SK-N-SH (cell line): ENCODE data around the gene LMAN2. TPM values are rescaled to one million over a fixed set of nuclear protein-coding genes. Genes with fewer than 3 reads are reported as not detected.

ENCODE experiments used
- CTCF ChIA-PET: fragments of 300-600, 350-600 bp; formaldehyde crosslinking; extraction: SDS; loops from one replicate; lab custom pipeline; 2021; lab: Yijun Ruan, JAX
- POLR2A ChIA-PET: fragments of 350-600 bp; sonication (Branson Sonifier 250); formaldehyde crosslinking; extraction: SDS; loops from one replicate; lab custom pipeline; 2020; ENCODE audit warnings: antibody characterized with exemption, inconsistent platforms; lab: Yijun Ruan, JAX
- DNase-seq: peaks from one replicate; pipeline ENCODE4 v3.0.0; 2012
- H2AFZ ChIP-seq: fragments of 200-600 bp; sonication (generic); 2 replicates; pipeline ENCODE4 v1.8.1; 2016; ENCODE audit warnings: antibody characterized with exemption, mild to moderate bottlenecking, low read depth
- H3F3A ChIP-seq: fragments of 200-600 bp; sonication (generic); replicated peaks from 2 replicates; pipeline ENCODE3; 2016; ENCODE audit warnings: antibody characterized with exemption, mild to moderate bottlenecking; ENCODE audit not compliant: insufficient read depth
- H3K27ac ChIP-seq, 2 experiments: fragments of 200-500 bp in 1 of 2; fragments of 200-600 bp in 1 of 2; sonication (Bioruptor generic) in 1 of 2; sonication (generic), shearing (Covaris generic) in 1 of 2; 2 replicates each; pipeline versions ENCODE4 v1.5.1 to v1.6.1; 2014 to 2016; ENCODE audit warnings: low read depth in 2 of 2, inconsistent platforms in 1 of 2, low read length in 1 of 2, mild to moderate bottlenecking in 1 of 2, mixed read lengths in 1 of 2
- H3K27me3 ChIP-seq: fragments of 200-600 bp; sonication (generic), shearing (Covaris generic); 2 replicates; pipeline ENCODE4 v1.6.1; 2016; ENCODE audit warnings: mixed run types; ENCODE audit not compliant: insufficient read depth
- H3K36me3 ChIP-seq, 2 experiments: fragments of 200-500 bp in 1 of 2; fragments of 200-600 bp in 1 of 2; sonication (Bioruptor generic) in 1 of 2; sonication (generic) in 1 of 2; replicated peaks in 1 of 2; 2 replicates each; pipeline versions ENCODE3 to v1.5.1; 2014 to 2016; ENCODE audit warnings: low read length in 1 of 2, mild to moderate bottlenecking in 1 of 2; ENCODE audit not compliant: insufficient read depth in 2 of 2, control insufficient read depth in 1 of 2
- H3K4me1 ChIP-seq, 2 experiments: fragments of 200-500 bp in 1 of 2; fragments of 200-600 bp in 1 of 2; sonication (Bioruptor generic) in 1 of 2; sonication (generic), shearing (Covaris generic) in 1 of 2; 2 replicates each; pipeline versions ENCODE4 v1.5.1 to v1.6.1; 2014 to 2016; ENCODE audit warnings: low read depth in 1 of 2, low read length in 1 of 2, mixed run types in 1 of 2; ENCODE audit not compliant: insufficient read depth in 2 of 2, control insufficient read depth in 1 of 2
- H3K4me2 ChIP-seq: fragments of 200-600 bp; sonication (generic), shearing (Covaris generic); 2 replicates; pipeline ENCODE4 v1.6.1; 2017; ENCODE audit warnings: mixed run types
- H3K4me3 ChIP-seq, 2 experiments: fragments of 200-500 bp in 1 of 2; fragments of 200-600 bp in 1 of 2; sonication (Bioruptor generic) in 1 of 2; sonication (generic), shearing (Covaris generic) in 1 of 2; 2 replicates each; pipeline versions ENCODE4 v1.5.1 to v1.8.1; 2014 to 2016; ENCODE audit warnings: low read depth in 2 of 2, inconsistent platforms in 1 of 2, low read length in 1 of 2, mild to moderate bottlenecking in 1 of 2, mixed read lengths in 1 of 2, moderate library complexity in 1 of 2
- H3K79me2 ChIP-seq: fragments of 200-600 bp; sonication (generic); 2 replicates; pipeline ENCODE4 v1.8.1; 2017; ENCODE audit warnings: mild to moderate bottlenecking; ENCODE audit not compliant: insufficient read depth
- H3K9ac ChIP-seq: fragments of 200-600 bp; sonication (generic); 2 replicates; pipeline ENCODE4 v1.6.1; 2017; ENCODE audit warnings: mixed run types
- H3K9me2 ChIP-seq: fragments of 200-600 bp; sonication (generic); 2 replicates; pipeline ENCODE4 v1.6.1; 2017; ENCODE audit warnings: mixed run types
- H3K9me3 ChIP-seq: fragments of 200-600 bp; sonication (generic); 2 replicates; pipeline ENCODE4 v1.6.1; 2017; ENCODE audit warnings: mixed run types, mild to moderate bottlenecking, moderate library complexity
- H4K20me1 ChIP-seq: fragments of 200-600 bp; sonication (generic); 2 replicates; pipeline ENCODE4 v1.6.1; 2017; ENCODE audit warnings: mild to moderate bottlenecking, mixed run types; ENCODE audit not compliant: insufficient read depth
- CTCF ChIP-seq: fragments of 200-600 bp; sonication (generic); IDR thresholded peaks from 2 replicates; pipeline ENCODE4 v1.6.1; 2017; ENCODE audit warnings: antibody characterized with exemption, mild to moderate bottlenecking, moderate library complexity
- ELF1 ChIP-seq: IDR thresholded peaks from 2 replicates; pipeline ENCODE4 v1.4.0; 2012
- EP300 ChIP-seq, 2 experiments: IDR thresholded peaks; 2 replicates each; pipeline versions ENCODE4 v1.4.0 to v1.6.1; 2012; ENCODE audit warnings: borderline replicate concordance in 1 of 2, low read depth in 1 of 2, low read length in 1 of 2
- EZH2phosphoT487 ChIP-seq: fragments of 200-600 bp; sonication (generic); IDR thresholded peaks from 2 replicates; pipeline ENCODE4 v1.6.1; 2017; ENCODE audit warnings: low read depth, mixed run types, mild to moderate bottlenecking, antibody characterized with exemption, moderate library complexity, borderline replicate concordance
- FOSL2 ChIP-seq: IDR thresholded peaks from 2 replicates; pipeline ENCODE4 v1.4.0; 2012; ENCODE audit warnings: low read depth, mild to moderate bottlenecking, moderate library complexity, borderline replicate concordance
- FOXM1 ChIP-seq: IDR thresholded peaks from 2 replicates; pipeline ENCODE4 v1.4.0; 2012; ENCODE audit warnings: low read depth, mild to moderate bottlenecking
- GATA2 ChIP-seq: sonication (generic); formaldehyde crosslinking; IDR thresholded peaks from 2 replicates; pipeline ENCODE4 v1.5.0; 2020; ENCODE audit warnings: mild to moderate bottlenecking, missing genetic modification reagents
- IRF3 ChIP-seq: fragments of 150-350 bp; IDR thresholded peaks from 2 replicates; pipeline ENCODE4 v1.6.1; 2016; ENCODE audit warnings: mild to moderate bottlenecking, low read depth, low read length
- JUND ChIP-seq: IDR thresholded peaks from 2 replicates; pipeline ENCODE4 v1.4.0; 2012
- MEF2A ChIP-seq: IDR thresholded peaks from 2 replicates; pipeline ENCODE4 v1.4.0; 2012; ENCODE audit warnings: low read depth, borderline replicate concordance
- MXI1 ChIP-seq: IDR thresholded peaks from 2 replicates; pipeline ENCODE4 v1.6.1; 2012; ENCODE audit warnings: mild to moderate bottlenecking, low read depth, low read length, improper control_type of control experiment
- NFIC ChIP-seq: IDR thresholded peaks from 2 replicates; pipeline ENCODE4 v1.4.0; 2012; ENCODE audit warnings: borderline replicate concordance
- NRF1 ChIP-seq: IDR thresholded peaks from 2 replicates; pipeline ENCODE4 v1.6.1; 2012; ENCODE audit warnings: low read depth, mild to moderate bottlenecking, low read length
- POLR2AphosphoS5 ChIP-seq: IDR thresholded peaks from 2 replicates; pipeline ENCODE4 v1.6.1; 2012; ENCODE audit warnings: low read depth, low read length
- RCOR1 ChIP-seq: fragments of 150-350 bp; IDR thresholded peaks from 2 replicates; pipeline ENCODE4 v1.6.1; 2017; ENCODE audit warnings: antibody characterized with exemption, low read length
- RFX5 ChIP-seq: IDR thresholded peaks from 2 replicates; pipeline ENCODE4 v1.6.1; 2012; ENCODE audit warnings: mild to moderate bottlenecking, improper control_type of control experiment, low read length
- SIN3A ChIP-seq: IDR thresholded peaks from 2 replicates; pipeline ENCODE4 v1.6.1; 2012; ENCODE audit warnings: low read depth, mild to moderate bottlenecking, low read length, moderate library complexity, borderline replicate concordance
- TAF1 ChIP-seq: IDR thresholded peaks from 2 replicates; pipeline ENCODE4 v1.6.1; 2012; ENCODE audit warnings: low read depth, mild to moderate bottlenecking, low read length, moderate library complexity, borderline replicate concordance
- TCF12 ChIP-seq: IDR thresholded peaks from 2 replicates; pipeline ENCODE4 v1.4.0; 2012
- TEAD4 ChIP-seq: IDR thresholded peaks from 2 replicates; pipeline ENCODE4 v1.4.0; 2012; ENCODE audit warnings: mild to moderate bottlenecking, borderline replicate concordance; ENCODE audit not compliant: insufficient read depth
- USF1 ChIP-seq: IDR thresholded peaks from 2 replicates; pipeline ENCODE4 v1.4.0; 2012; ENCODE audit warnings: low read depth, borderline replicate concordance
- YY1 ChIP-seq: IDR thresholded peaks from 2 replicates; pipeline ENCODE4 v1.4.0; 2012; ENCODE audit warnings: low read depth, mild to moderate bottlenecking
- WGBS: methylation state at CpG from one replicate; pipeline ENCODE4 v1.1.6; 2017; ENCODE audit warnings: low lambda C conversion rate; 5-methylcytosine and 5-hydroxymethylcytosine counted together
- polyA plus RNA-seq, 3 experiments: library from polyadenylated mRNA; depleted of rRNA; stranded (reverse); fragments of >200 nt; gene quantifications; 2 replicates each; pipeline ENCODE4 v1.2.3, GENCODE V29; 2012
- TF ChIP-seq, protein P1 (sequence below): IDR thresholded peaks from 2 replicates; pipeline ENCODE4 v1.4.0; 2012; ENCODE audit warnings: low read depth
- TF ChIP-seq, protein P2 (sequence below): IDR thresholded peaks from 2 replicates; pipeline ENCODE4 v1.6.1; 2012; ENCODE audit warnings: mild to moderate bottlenecking, low read depth, low read length, moderate library complexity

The LMAN2 gene
- polyA plus RNA-seq, 1 of the 3 experiments (the other 2 are of a cell fraction), result 500 TPM

- peaks cover 5% of the 10 kb centered on the region for H3F3A ChIP-seq
- no peaks in the 10 kb centered on the region for H3K27me3 ChIP-seq
- H3K27ac ChIP-seq, result no peak overlapping the region
- peak; percentile 95 for DNase-seq
- H3K4me2 ChIP-seq, result no peak overlapping the region
- ChIA-PET CTCF (interaction anchor here (0.6 to 14.2 kb wide), 43 partner anchors 7 to 277 kb away, joined by 3 to 318 read pairs (median 5); partner anchors contain the start of genes DOK3, F12, GRK6 and LMAN2), POLR2A (interaction anchor here (1.0 to 3.6 kb wide), 5 partner anchors 13 to 110 kb away, joined by 3 to 22 read pairs (median 5); no protein-coding TSS in a partner anchor)
- no peak overlapping the region; a peak in 1 of 4 replicates for H3K4me3 ChIP-seq
- H4K20me1 ChIP-seq, result no peaks in the 10 kb centered on the region
- no peak overlapping the region for H3K9ac ChIP-seq
- no peaks in the 10 kb centered on the region for H3K9me2 ChIP-seq
- peaks cover 0 to 3% of the 10 kb centered on the region in 2 experiments; a peak in 1 of 4 replicates for H3K4me1 ChIP-seq
- peak overlapping the region; percentile 15; the same call in 1 of the 2 replicates for H2AFZ ChIP-seq
- H3K79me2 ChIP-seq, result no peaks in the 10 kb centered on the region
- H3K36me3 ChIP-seq, result no peaks in the 10 kb centered on the region
- no peaks in the 10 kb centered on the region for H3K9me3 ChIP-seq
- 30% methylated on average over 12 of the region's 13 CpGs for WGBS
- TF ChIP-seq MXI1, result peak; percentile 98
- TF ChIP-seq JUND, result no peak
- TF ChIP-seq, protein P1, sequence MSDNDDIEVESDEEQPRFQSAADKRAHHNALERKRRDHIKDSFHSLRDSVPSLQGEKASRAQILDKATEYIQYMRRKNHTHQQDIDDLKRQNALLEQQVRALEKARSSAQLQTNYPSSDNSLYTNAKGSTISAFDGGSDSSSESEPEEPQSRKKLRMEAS, result peak; percentile 81
- TF ChIP-seq YY1, result no peak
- peak; percentile 88 for TF ChIP-seq CTCF
- no peak for TF ChIP-seq FOSL2
- 0 out of 2 replicates have a peak, but pooled peaks have one; percentile 27 for TF ChIP-seq NRF1
- TF ChIP-seq, protein P2, sequence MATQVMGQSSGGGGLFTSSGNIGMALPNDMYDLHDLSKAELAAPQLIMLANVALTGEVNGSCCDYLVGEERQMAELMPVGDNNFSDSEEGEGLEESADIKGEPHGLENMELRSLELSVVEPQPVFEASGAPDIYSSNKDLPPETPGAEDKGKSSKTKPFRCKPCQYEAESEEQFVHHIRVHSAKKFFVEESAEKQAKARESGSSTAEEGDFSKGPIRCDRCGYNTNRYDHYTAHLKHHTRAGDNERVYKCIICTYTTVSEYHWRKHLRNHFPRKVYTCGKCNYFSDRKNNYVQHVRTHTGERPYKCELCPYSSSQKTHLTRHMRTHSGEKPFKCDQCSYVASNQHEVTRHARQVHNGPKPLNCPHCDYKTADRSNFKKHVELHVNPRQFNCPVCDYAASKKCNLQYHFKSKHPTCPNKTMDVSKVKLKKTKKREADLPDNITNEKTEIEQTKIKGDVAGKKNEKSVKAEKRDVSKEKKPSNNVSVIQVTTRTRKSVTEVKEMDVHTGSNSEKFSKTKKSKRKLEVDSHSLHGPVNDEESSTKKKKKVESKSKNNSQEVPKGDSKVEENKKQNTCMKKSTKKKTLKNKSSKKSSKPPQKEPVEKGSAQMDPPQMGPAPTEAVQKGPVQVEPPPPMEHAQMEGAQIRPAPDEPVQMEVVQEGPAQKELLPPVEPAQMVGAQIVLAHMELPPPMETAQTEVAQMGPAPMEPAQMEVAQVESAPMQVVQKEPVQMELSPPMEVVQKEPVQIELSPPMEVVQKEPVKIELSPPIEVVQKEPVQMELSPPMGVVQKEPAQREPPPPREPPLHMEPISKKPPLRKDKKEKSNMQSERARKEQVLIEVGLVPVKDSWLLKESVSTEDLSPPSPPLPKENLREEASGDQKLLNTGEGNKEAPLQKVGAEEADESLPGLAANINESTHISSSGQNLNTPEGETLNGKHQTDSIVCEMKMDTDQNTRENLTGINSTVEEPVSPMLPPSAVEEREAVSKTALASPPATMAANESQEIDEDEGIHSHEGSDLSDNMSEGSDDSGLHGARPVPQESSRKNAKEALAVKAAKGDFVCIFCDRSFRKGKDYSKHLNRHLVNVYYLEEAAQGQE, result no peak
- no peak for TF ChIP-seq TCF12
- TF ChIP-seq MEF2A, result no peak
- TF ChIP-seq GATA2 (CRISPR knock-in tag), result no peak
- 0 out of 2 replicates have a peak, but pooled peaks have one; percentile 77 for TF ChIP-seq SIN3A
- TF ChIP-seq RCOR1, result 0 out of 2 replicates have a peak, but pooled peaks have one; percentile 5
- no peak for TF ChIP-seq ELF1
- no peak for TF ChIP-seq IRF3
- TF ChIP-seq FOXM1, result no peak
- no peak for TF ChIP-seq TAF1
- TF ChIP-seq EZH2phosphoT487, result no peak
- no peak for TF ChIP-seq EP300 (IDR thresholded peaks at IDR 0.05; ENCODE audit: borderline replicate concordance in 1 of 2, low read depth in 1 of 2, low read length in 1 of 2)
- TF ChIP-seq POLR2AphosphoS5, result no peak
- TF ChIP-seq TEAD4, result no peak
- no peak for TF ChIP-seq NFIC
- no peak for TF ChIP-seq RFX5
- TF ChIP-seq USF1, result peak; percentile 64; the same call in 1 of the 2 replicates
Observed at GRCh38 chr5:177390363-177391300, 39.2 kb upstream of the LMAN2 start.
